HG03439 (cell line): Measurements from ENCODE around the gene SPPL2B.
"Not testable (repeated sequence)": the region's sequence is repeated elsewhere in the genome, so short reads cannot be mapped to it uniquely, and the experiment has no call there.

Experiments
- ATAC-seq: cut with Tn5 transposase; IDR thresholded peaks from one replicate; pipeline ENCODE4 v1.9.1; 2021; ENCODE audit warnings: mild to moderate bottlenecking, moderate library complexity; ENCODE audit not compliant: unreplicated experiment

SPPL2B gene, protein sequence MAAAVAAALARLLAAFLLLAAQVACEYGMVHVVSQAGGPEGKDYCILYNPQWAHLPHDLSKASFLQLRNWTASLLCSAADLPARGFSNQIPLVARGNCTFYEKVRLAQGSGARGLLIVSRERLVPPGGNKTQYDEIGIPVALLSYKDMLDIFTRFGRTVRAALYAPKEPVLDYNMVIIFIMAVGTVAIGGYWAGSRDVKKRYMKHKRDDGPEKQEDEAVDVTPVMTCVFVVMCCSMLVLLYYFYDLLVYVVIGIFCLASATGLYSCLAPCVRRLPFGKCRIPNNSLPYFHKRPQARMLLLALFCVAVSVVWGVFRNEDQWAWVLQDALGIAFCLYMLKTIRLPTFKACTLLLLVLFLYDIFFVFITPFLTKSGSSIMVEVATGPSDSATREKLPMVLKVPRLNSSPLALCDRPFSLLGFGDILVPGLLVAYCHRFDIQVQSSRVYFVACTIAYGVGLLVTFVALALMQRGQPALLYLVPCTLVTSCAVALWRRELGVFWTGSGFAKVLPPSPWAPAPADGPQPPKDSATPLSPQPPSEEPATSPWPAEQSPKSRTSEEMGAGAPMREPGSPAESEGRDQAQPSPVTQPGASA

GRCh38 chr19:2328401-2329148 is at the start of gene SPPL2B, which contains the start of gene LSM7:
SPPL2B (plus strand) TSS chr19:2328684; CDS start chr19:2328710, 26 bp downstream.
LSM7 (minus strand) TSS chr19:2328586; CDS start chr19:2328566, 20 bp downstream.
- peak; percentile 61 for ATAC-seq

DNA sequence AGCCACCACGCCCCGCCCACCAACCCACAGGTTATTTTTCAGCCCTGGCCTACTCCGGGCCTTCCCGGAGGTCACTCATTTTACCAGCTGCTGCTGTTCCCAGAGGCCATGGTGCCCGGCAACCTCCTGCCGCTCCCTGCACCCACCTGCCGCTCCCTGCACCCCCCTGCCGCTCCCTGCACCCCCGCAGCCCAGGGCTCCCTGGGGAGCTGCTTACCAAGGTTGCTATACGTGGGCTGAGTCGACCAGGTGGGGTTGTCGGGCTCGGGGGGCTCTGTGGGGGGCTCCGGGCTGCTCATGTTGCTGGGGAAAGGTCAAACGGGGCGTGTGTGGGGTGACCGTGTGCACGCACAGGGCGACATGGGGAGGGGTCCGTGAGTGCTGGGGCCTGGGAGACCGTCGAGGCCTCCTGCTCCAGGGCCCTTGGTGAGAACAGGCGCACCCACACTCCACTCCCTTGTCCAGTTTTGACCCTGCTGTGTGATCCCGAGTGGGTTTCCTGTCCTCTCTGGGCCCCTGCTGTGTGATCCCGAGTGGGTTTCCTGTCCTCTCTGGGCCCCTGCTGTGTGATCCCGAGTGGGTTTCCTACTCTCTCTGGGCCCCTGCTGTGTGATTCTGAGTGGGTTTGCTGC is 47.7 kb upstream of the SPPL2B start:
- ATAC-seq = no peak

DNA sequence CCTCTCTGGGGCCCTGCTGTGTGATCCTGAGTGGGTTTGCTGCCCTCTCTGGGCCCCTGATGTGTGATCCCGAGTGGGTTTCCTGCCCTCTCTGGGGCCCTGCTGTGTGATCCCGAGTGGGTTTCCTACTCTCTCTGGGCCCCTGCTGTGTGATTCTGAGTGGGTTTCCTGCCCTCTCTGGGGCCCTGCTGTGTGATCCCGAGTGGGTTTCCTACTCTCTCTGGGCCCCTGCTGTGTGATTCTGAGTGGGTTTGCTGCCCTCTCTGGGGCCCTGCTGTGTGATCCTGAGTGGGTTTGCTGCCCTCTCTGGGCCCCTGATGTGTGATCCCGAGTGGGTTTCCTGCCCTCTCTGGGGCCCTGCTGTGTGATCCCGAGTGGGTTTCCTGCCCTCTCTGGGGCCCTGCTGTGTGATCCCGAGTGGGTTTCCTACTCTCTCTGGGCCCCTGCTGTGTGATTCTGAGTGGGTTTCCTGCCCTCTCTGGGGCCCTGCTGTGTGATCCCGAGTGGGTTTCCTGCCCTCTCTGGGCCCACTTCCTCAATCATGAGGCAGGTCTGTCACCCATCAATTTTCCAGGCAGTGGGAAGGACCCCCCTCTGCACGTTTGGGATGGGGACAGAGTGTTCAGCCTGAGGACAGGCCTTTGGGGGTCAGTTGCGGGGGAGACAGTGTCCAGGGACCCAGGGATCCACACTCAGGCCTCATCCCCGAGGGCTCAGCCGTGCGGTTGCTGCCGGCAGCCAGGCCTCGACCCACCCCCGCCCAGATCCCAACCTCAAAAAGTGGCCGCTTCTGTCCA is 47.0 kb upstream of the SPPL2B start:
- ATAC-seq = not testable (repeated sequence)

DNA sequence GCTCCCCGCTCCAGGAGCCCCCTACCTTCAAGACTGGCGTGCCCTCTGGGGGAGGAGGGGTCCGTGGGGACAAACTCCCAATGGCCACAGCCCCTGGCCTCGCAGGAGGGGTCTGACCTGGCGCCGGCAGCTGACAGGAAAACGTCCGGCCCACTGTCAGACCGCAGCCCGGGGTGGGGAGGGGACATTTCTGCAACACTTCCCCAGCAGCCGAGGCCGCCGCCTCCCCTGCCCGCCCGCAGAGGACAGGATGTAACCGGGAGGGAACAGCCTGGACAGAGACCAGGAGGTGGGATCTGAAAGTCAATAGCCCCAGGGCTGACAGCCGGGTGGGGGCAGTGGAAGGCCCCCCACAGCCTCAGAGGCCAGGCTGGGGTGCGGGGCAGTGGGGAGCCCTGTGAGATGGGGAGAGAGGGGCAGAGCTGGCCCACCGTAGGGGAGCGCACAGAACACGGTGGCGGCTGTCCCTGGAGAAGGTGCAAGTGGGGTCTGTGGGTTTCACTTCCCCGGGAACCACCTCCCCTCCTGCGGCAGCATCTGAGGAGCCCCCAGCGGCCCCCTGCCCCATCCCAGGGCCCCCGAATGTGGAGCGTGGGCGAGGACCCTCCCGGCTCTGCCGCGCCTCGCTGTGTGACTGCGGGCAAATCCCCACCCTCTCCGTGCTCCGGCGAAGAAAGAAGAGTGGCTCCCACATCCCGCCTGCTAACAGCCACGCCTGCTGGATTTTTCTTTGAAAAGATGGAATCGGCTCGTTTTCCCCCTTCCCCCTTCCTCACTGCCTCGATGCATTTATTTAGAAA is 46.2 kb upstream of the SPPL2B start, which contains the start of gene PEAK3:
Gene PEAK3, minus strand, starts transcription at position 114 of the 800 bp plus-strand sequence. CDS start 1,244 bp downstream, outside the sequence.
- ATAC-seq = no peak

- no peak for ATAC-seq
These were observed 45.6 kb upstream of the SPPL2B start for GRCh38 chr19:2282862-2283237.

DNA sequence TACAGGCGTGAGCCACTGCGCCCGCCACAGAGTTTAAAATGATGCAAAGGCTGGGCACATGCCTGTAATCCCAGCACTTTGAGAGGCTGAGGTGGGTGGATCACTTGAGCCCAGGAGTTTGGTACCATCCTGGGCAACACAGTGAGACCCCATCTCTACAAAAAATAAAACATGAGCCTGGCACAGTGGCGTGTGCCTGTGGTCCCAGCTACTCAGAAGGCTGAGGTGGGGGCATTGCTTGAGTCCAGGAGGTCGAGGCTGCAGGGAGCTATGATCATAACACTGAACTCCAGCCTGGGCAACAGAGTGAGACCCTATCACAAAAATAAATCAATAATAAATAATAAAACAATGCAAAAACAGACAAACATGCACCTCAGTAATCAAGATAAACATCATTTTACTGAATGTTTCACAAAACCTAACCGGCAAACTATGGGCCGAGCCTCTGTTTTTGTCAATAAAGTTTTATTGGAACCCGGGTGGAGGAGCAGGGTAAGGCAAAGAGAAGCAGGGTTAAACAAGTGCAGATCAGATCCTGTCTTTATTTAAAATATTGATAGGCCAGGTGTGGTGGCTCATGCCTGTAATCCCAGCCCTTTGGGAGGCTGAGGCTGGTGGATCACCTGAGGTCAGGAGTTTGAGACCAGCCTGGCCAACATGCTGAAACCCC is 44.5 kb upstream of the SPPL2B start:
- no peak for ATAC-seq

- ATAC-seq = no peak
These were observed 41.9 kb upstream of the SPPL2B start for GRCh38 chr19:2286402-2287140.

GRCh38 chr19:2287585-2288337 is 40.7 kb upstream of the SPPL2B start:
- no peak for ATAC-seq

- no peak for ATAC-seq
These were observed 40.1 kb upstream of the SPPL2B start for GRCh38 chr19:2288338-2288817.

GRCh38 chr19:2288818-2289713 is 39.4 kb upstream of the SPPL2B start:
- ATAC-seq = no peak

DNA sequence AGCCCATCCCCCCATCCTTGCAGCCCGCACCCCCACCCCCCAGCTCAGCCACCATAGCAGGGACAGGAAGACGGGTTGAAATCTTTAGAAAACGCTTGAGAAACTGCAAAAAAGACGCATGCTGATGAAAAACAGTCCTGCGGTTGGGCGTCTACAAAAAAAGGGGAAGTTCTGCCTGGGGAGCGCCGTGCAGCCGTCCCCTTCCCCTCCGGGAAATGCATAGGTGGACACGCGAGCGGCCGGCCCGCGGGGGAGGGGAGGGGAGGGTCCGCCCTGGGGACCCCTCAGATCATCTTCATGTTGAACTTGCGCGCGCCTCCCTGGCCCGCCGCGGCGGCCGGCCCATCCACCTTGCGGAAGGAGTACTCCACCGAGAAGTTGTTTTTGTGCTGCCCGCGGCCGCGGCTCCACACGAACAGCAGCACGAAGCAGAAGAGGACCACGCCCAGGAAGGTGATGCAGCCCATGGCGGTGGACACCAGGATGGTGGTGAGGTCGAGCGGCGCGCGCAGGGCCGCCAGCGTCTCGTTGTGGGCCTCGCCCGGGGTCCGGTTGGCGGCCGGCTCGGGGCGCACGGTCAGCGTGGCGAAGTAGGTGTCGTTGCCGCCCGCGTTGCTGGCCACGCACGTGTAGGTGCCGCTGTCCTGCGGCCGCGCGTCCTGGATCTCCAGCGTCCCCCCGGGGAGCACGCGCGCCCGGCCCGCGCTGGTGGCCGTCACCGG is 38.6 kb upstream of the SPPL2B start:
- peak; percentile 35 for ATAC-seq

GRCh38 chr19:2290441-2291184 is 37.9 kb upstream of the SPPL2B start:
- ATAC-seq = peak; percentile 17

- no peak for ATAC-seq
These were observed 37.2 kb upstream of the SPPL2B start for GRCh38 chr19:2291185-2291751.

DNA sequence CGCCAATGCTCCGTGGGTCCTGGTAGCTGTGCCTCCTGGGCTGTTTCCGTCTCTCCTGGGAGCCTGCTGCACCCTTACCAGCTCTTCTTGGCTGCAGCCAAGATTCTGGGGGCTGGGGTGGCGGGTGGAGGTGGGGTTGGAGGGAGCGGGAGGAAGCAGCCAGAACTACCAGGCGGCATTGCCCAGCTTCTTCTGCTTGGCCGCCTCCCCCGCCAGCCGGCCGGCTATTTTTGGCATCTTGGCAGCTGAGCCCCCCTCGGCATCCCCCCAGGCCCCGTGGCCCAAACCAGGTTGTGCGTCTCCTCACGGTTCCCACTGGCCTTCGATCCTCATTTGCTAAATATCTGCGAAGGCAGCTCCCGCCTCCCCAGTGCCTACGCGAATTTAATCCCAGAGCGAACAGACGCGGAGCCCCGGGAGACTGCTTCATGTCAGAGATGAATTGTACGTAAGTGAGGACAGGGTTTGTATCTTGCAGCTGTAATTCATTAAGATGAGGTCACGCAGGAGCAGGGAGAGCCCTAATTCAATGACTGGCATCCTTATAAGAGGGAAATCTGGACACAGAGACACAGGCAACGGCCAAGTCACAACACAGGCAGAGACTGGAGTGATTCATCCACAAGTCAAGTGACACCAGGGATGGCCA is 33.7 kb upstream of the SPPL2B start:
- no peak for ATAC-seq
